ENCODE results near the gene JAZF1.
"Not testable (repeated sequence)": the region's sequence is repeated elsewhere in the genome, so short reads cannot be mapped to it uniquely, and the experiment has no call there.

The JAZF1 gene

GRCh38 chr7:27890205-27890849 is 290.3 kb downstream of the JAZF1 start:
- Histone ChIP-seq H3K9me2 (replicated peaks; ENCODE audit: insufficient read depth, low read length) (no peaks in the 10 kb centered on the region), H3K4me3 (ENCODE audit: insufficient read depth, low read length, poor library complexity, severe bottlenecking) (no peak overlapping the region), H3K9ac (ENCODE audit: low read length) (no peak overlapping the region), H3K9me3 (ENCODE audit: insufficient read depth, low read length) (no peaks in the 10 kb centered on the region), H3K27me3 (ENCODE audit: low read length) (no peaks in the 10 kb centered on the region), H3K27ac (ENCODE audit: low read depth, low read length) (no peak overlapping the region), H2AFZ (ENCODE audit: low read depth, low read length, severe bottlenecking) (no peak overlapping the region), H4K20me1 (ENCODE audit: low read depth, low read length) (no peaks in the 10 kb centered on the region), H3K4me2 (ENCODE audit: low read depth, low read length, poor library complexity, severe bottlenecking) (no peak overlapping the region), H3K79me2 (ENCODE audit: insufficient read depth, low read length) (no peaks in the 10 kb centered on the region), H3F3A (ENCODE audit: insufficient read depth) (no peaks in the 10 kb centered on the region), H3K36me3 (ENCODE audit: low read length) (no peaks in the 10 kb centered on the region)
- TF ChIP-seq EZH2phosphoT487 (conservative IDR thresholded peaks at IDR 0.05; ENCODE audit: low read length): no peak
- TF ChIP-seq, protein P1, sequence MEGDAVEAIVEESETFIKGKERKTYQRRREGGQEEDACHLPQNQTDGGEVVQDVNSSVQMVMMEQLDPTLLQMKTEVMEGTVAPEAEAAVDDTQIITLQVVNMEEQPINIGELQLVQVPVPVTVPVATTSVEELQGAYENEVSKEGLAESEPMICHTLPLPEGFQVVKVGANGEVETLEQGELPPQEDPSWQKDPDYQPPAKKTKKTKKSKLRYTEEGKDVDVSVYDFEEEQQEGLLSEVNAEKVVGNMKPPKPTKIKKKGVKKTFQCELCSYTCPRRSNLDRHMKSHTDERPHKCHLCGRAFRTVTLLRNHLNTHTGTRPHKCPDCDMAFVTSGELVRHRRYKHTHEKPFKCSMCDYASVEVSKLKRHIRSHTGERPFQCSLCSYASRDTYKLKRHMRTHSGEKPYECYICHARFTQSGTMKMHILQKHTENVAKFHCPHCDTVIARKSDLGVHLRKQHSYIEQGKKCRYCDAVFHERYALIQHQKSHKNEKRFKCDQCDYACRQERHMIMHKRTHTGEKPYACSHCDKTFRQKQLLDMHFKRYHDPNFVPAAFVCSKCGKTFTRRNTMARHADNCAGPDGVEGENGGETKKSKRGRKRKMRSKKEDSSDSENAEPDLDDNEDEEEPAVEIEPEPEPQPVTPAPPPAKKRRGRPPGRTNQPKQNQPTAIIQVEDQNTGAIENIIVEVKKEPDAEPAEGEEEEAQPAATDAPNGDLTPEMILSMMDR (IDR thresholded peaks at IDR 0.05; ENCODE audit: insufficient read depth, low read length, poor library complexity, severe bottlenecking): no peak

- H3K36me3 ChIP-seq (ENCODE audit: low read length): no peaks in the 10 kb centered on the region
- H3K27ac ChIP-seq (ENCODE audit: low read depth, low read length): no peak overlapping the region
- no peak overlapping the region for H3K9ac ChIP-seq (ENCODE audit: low read length)
- TF ChIP-seq, protein P1 (IDR thresholded peaks at IDR 0.05; ENCODE audit: insufficient read depth, low read length, poor library complexity, severe bottlenecking): no peak
- TF ChIP-seq EZH2phosphoT487 (conservative IDR thresholded peaks at IDR 0.05; ENCODE audit: low read length): no peak
- H3K9me2 ChIP-seq (replicated peaks; ENCODE audit: insufficient read depth, low read length): no peaks in the 10 kb centered on the region
- H2AFZ ChIP-seq (ENCODE audit: low read depth, low read length, severe bottlenecking): no peak overlapping the region
- H3K4me2 ChIP-seq (ENCODE audit: low read depth, low read length, poor library complexity, severe bottlenecking): no peak overlapping the region
- no peaks in the 10 kb centered on the region for H4K20me1 ChIP-seq (ENCODE audit: low read depth, low read length)
- H3K9me3 ChIP-seq (ENCODE audit: insufficient read depth, low read length): no peaks in the 10 kb centered on the region
- no peaks in the 10 kb centered on the region for H3F3A ChIP-seq (ENCODE audit: insufficient read depth)
- no peaks in the 10 kb centered on the region for H3K79me2 ChIP-seq (ENCODE audit: insufficient read depth, low read length)
- no peaks in the 10 kb centered on the region for H3K27me3 ChIP-seq (ENCODE audit: low read length)
- no peak overlapping the region for H3K4me3 ChIP-seq (ENCODE audit: insufficient read depth, low read length, poor library complexity, severe bottlenecking)
These were observed 290.8 kb downstream of the JAZF1 start for GRCh38 chr7:27889800-27890199.

DNA sequence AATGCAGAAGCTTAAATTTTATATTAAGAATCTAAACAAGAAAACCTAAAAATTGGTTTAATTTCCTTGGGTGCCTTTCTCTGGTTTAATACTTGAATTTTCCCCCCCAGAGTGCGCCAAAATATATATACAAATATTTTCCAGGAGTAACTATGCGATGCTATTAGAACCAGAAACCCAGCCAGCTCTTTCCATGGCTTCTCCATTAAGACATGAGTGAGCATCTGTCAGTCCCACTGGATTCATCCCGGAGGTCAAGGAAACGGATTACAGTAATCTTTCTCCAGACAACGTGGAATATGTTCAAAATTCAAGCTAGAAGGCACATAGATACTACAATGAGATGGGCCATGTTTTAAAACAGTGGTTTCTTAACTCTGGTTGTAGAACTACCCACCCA is 291.9 kb downstream of the JAZF1 start:
- Histone ChIP-seq H3F3A (ENCODE audit: insufficient read depth) (no peaks in the 10 kb centered on the region), H3K36me3 (ENCODE audit: low read length) (no peaks in the 10 kb centered on the region), H3K9ac (ENCODE audit: low read length) (no peak overlapping the region), H3K9me2 (replicated peaks; ENCODE audit: insufficient read depth, low read length) (no peaks in the 10 kb centered on the region), H3K4me2 (ENCODE audit: low read depth, low read length, poor library complexity, severe bottlenecking) (no peak overlapping the region), H3K9me3 (ENCODE audit: insufficient read depth, low read length) (no peaks in the 10 kb centered on the region), H4K20me1 (ENCODE audit: low read depth, low read length) (no peaks in the 10 kb centered on the region), H3K27ac (ENCODE audit: low read depth, low read length) (no peak overlapping the region), H2AFZ (ENCODE audit: low read depth, low read length, severe bottlenecking) (no peak overlapping the region), H3K4me3 (ENCODE audit: insufficient read depth, low read length, poor library complexity, severe bottlenecking) (no peak overlapping the region), H3K27me3 (ENCODE audit: low read length) (no peaks in the 10 kb centered on the region), H3K79me2 (ENCODE audit: insufficient read depth, low read length) (no peaks in the 10 kb centered on the region)
- TF ChIP-seq, protein P1 (IDR thresholded peaks at IDR 0.05; ENCODE audit: insufficient read depth, low read length, poor library complexity, severe bottlenecking): no peak
- TF ChIP-seq EZH2phosphoT487 (conservative IDR thresholded peaks at IDR 0.05; ENCODE audit: low read length): no peak

GRCh38 chr7:27886710-27887109 is 293.9 kb downstream of the JAZF1 start:
- not testable (repeated sequence) for H4K20me1 ChIP-seq (ENCODE audit: low read depth, low read length); H2AFZ ChIP-seq (ENCODE audit: low read depth, low read length, severe bottlenecking); H3F3A ChIP-seq (ENCODE audit: insufficient read depth); H3K4me3 ChIP-seq (ENCODE audit: insufficient read depth, low read length, poor library complexity, severe bottlenecking); H3K79me2 ChIP-seq (ENCODE audit: insufficient read depth, low read length); H3K27ac ChIP-seq (ENCODE audit: low read depth, low read length); H3K9me3 ChIP-seq (ENCODE audit: insufficient read depth, low read length); H3K9ac ChIP-seq (ENCODE audit: low read length); H3K27me3 ChIP-seq (ENCODE audit: low read length); H3K9me2 ChIP-seq (replicated peaks; ENCODE audit: insufficient read depth, low read length); H3K4me2 ChIP-seq (ENCODE audit: low read depth, low read length, poor library complexity, severe bottlenecking); H3K36me3 ChIP-seq (ENCODE audit: low read length)

All from SU-DHL-6 (cell line).